ENCODE measurements around the gene HP. TPM values are rescaled to one million over a fixed set of nuclear protein-coding genes. Genes with fewer than 3 reads are reported as not detected.

HP gene
- polyA plus RNA-seq, 1 donor from 2014 or later: not detected

- Mint-ChIP-seq H3K36me3 (peaks cover 14% of the 10 kb centered on the region), H3K4me1 (peaks cover 0 to 2% (median 0%) of the 10 kb centered on the region in 3 donors), H3K9me3 (peaks cover 0 to 2% (median 0%) of the 10 kb centered on the region in 3 donors), H3K4me3 (no peak overlapping the region), H3K27me3 (no peaks in the 10 kb centered on the region), H3K27ac (no peak overlapping the region)
Measured at GRCh38 chr16:72025404-72026114, 28.7 kb upstream of the HP start.

GRCh38 chr16:72027669-72028378 lies 26.5 kb upstream of the HP start:
- Mint-ChIP-seq H3K4me3 (no peak overlapping the region), H3K36me3 (peaks cover 17% of the 10 kb centered on the region), H3K9me3 (peaks cover 0 to 2% (median 0%) of the 10 kb centered on the region in 3 donors), H3K4me1 (peaks cover 0 to 2% (median 0%) of the 10 kb centered on the region in 3 donors), H3K27me3 (no peaks in the 10 kb centered on the region), H3K27ac (no peak overlapping the region)

- Mint-ChIP-seq H3K27me3 (no peaks in the 10 kb centered on the region), H3K4me1 (no peaks in the 10 kb centered on the region), H3K36me3 (peaks cover 18% of the 10 kb centered on the region), H3K27ac (no peak overlapping the region), H3K4me3 (no peak overlapping the region), H3K9me3 (peaks cover 0 to 2% (median 0%) of the 10 kb centered on the region in 3 donors)
Measured at GRCh38 chr16:72029567-72030271, 24.6 kb upstream of the HP start.

GRCh38 chr16:72033437-72033836 lies 20.9 kb upstream of the HP start:
- H3K27me3 Mint-ChIP-seq: no peaks in the 10 kb centered on the region
- peaks cover 19% of the 10 kb centered on the region for H3K36me3 Mint-ChIP-seq
- H3K4me3 Mint-ChIP-seq: no peak overlapping the region
- H3K4me1 Mint-ChIP-seq: no peaks in the 10 kb centered on the region
- no peak overlapping the region for H3K27ac Mint-ChIP-seq
- no peaks in the 10 kb centered on the region for H3K9me3 Mint-ChIP-seq

- Mint-ChIP-seq H3K27ac (no peak overlapping the region), H3K36me3 (peaks cover 16% of the 10 kb centered on the region)
Measured at GRCh38 chr16:72036098-72036497, 18.2 kb upstream of the HP start.

GRCh38 chr16:72042157-72042660 lies 12.1 kb upstream of the HP start:
- no peak overlapping the region for H3K4me3 Mint-ChIP-seq
- H3K9me3 Mint-ChIP-seq: peaks cover 0 to 3% (median 0%) of the 10 kb centered on the region in 3 donors
- no peaks in the 10 kb centered on the region for H3K27me3 Mint-ChIP-seq
- H3K4me1 Mint-ChIP-seq: no peaks in the 10 kb centered on the region
- no peak overlapping the region for H3K27ac Mint-ChIP-seq
- peaks cover 14% of the 10 kb centered on the region for H3K36me3 Mint-ChIP-seq

More at GRCh38 chr16:72036098-72036497, 18.2 kb upstream of the HP start:
- no peak overlapping the region for H3K4me3 Mint-ChIP-seq
- no peaks in the 10 kb centered on the region for H3K9me3 Mint-ChIP-seq
- H3K27me3 Mint-ChIP-seq: no peaks in the 10 kb centered on the region
- H3K4me1 Mint-ChIP-seq: no peaks in the 10 kb centered on the region

- Mint-ChIP-seq H3K4me3 (no peak overlapping the region), H3K36me3 (peaks cover 14% of the 10 kb centered on the region)
Measured at GRCh38 chr16:72043058-72043457, 11.2 kb upstream of the HP start.

GRCh38 chr16:72043539-72043938 lies 10.8 kb upstream of the HP start:
- Mint-ChIP-seq H3K4me3 (no peak overlapping the region), H3K27me3 (no peaks in the 10 kb centered on the region), H3K36me3 (peaks cover 12% of the 10 kb centered on the region), H3K4me1 (no peaks in the 10 kb centered on the region), H3K9me3 (peaks cover 0 to 3% (median 0%) of the 10 kb centered on the region in 3 donors), H3K27ac (no peak overlapping the region)

More at GRCh38 chr16:72043058-72043457, 11.2 kb upstream of the HP start:
- no peaks in the 10 kb centered on the region for H3K27me3 Mint-ChIP-seq
- no peaks in the 10 kb centered on the region for H3K4me1 Mint-ChIP-seq
- peaks cover 0 to 3% (median 0%) of the 10 kb centered on the region in 3 donors for H3K9me3 Mint-ChIP-seq
- no peak overlapping the region for H3K27ac Mint-ChIP-seq

- Mint-ChIP-seq H3K4me3 (no peak overlapping the region), H3K36me3 (peaks cover 12% of the 10 kb centered on the region), H3K27ac (no peak overlapping the region), H3K4me1 (no peaks in the 10 kb centered on the region), H3K9me3 (peaks cover 0 to 9% (median 4%) of the 10 kb centered on the region in 3 donors), H3K27me3 (no peaks in the 10 kb centered on the region)
Measured at GRCh38 chr16:72044296-72044695, 10.0 kb upstream of the HP start.

GRCh38 chr16:72044825-72045359 lies 9.4 kb upstream of the HP start:
- peak overlapping the region in 1 of 3 donors; percentile 57 for H3K27ac Mint-ChIP-seq
- H3K4me3 Mint-ChIP-seq: no peak overlapping the region
- H3K36me3 Mint-ChIP-seq: peaks cover 12% of the 10 kb centered on the region
- no peaks in the 10 kb centered on the region for H3K27me3 Mint-ChIP-seq
- H3K9me3 Mint-ChIP-seq: peaks cover under 1 to 13% (median 4%) of the 10 kb centered on the region in 3 donors
- no peaks in the 10 kb centered on the region for H3K4me1 Mint-ChIP-seq

- Mint-ChIP-seq H3K27me3 (no peaks in the 10 kb centered on the region), H3K9me3 (peaks cover 6 to 19% (median 6%) of the 10 kb centered on the region in 3 donors), H3K4me3 (no peak overlapping the region)
Measured at GRCh38 chr16:72049110-72049509, 5.2 kb upstream of the HP start.

GRCh38 chr16:72050769-72051464 lies 3.4 kb upstream of the HP start:
- Mint-ChIP-seq H3K36me3 (peaks cover 8% of the 10 kb centered on the region), H3K9me3 (peaks cover 6 to 19% (median 6%) of the 10 kb centered on the region in 3 donors), H3K4me1 (no peaks in the 10 kb centered on the region), H3K27me3 (no peaks in the 10 kb centered on the region), H3K4me3 (no peak overlapping the region), H3K27ac (no peak overlapping the region)

More at GRCh38 chr16:72049110-72049509, 5.2 kb upstream of the HP start:
- H3K4me1 Mint-ChIP-seq: no peaks in the 10 kb centered on the region
- H3K27ac Mint-ChIP-seq: no peak overlapping the region
- peaks cover 13% of the 10 kb centered on the region for H3K36me3 Mint-ChIP-seq

- Mint-ChIP-seq H3K27me3 (peaks cover 2% of the 10 kb centered on the region), H3K27ac (no peak overlapping the region), H3K4me3 (no peak overlapping the region), H3K4me1 (no peaks in the 10 kb centered on the region), H3K36me3 (peaks cover 8% of the 10 kb centered on the region), H3K9me3 (peaks cover 6 to 19% (median 6%) of the 10 kb centered on the region in 3 donors)
Measured at GRCh38 chr16:72051818-72052217, 2.5 kb upstream of the HP start.

- no peak overlapping the region for H3K4me3 Mint-ChIP-seq
- H3K27me3 Mint-ChIP-seq: peaks cover 2% of the 10 kb centered on the region
- peaks cover 0 to 2% (median 0%) of the 10 kb centered on the region in 3 donors for H3K9me3 Mint-ChIP-seq
- peak overlapping the region in 1 of 3 donors; percentile 23 for H3K27ac Mint-ChIP-seq
- no peaks in the 10 kb centered on the region for H3K4me1 Mint-ChIP-seq
- H3K36me3 Mint-ChIP-seq: peaks cover 7% of the 10 kb centered on the region
Measured at GRCh38 chr16:72055911-72056310, 1.6 kb downstream of the HP start.
